ENCODE measurements around the gene NUP107.

Gene NUP107

GRCh38 chr12:68733661-68734071 is 46.9 kb downstream of the NUP107 start:
- H3K36me3 ChIP-seq (ENCODE audit: control insufficient read depth, insufficient read depth, low read length), result peaks cover 17% of the 10 kb centered on the region; the same call in 1 of the 2 replicates
- no peaks in the 10 kb centered on the region for H3K27me3 ChIP-seq (ENCODE audit: control insufficient read depth, insufficient read depth, low read length)
- no CpG with 5 or more reads among the region's 4 CpGs for WGBS (ENCODE audit: insufficient coverage, insufficient read length)
- H3K9me3 ChIP-seq (ENCODE audit: control insufficient read depth, insufficient read depth, low read length), result no peaks in the 10 kb centered on the region
- no peaks in the 10 kb centered on the region for H3K4me1 ChIP-seq (ENCODE audit: control insufficient read depth, insufficient read depth, low read length)
- H3K27ac ChIP-seq (ENCODE audit: low read length), result no peak overlapping the region
- no peak for DNase-seq (ENCODE audit: low read depth, low spot score)
- H3K4me3 ChIP-seq (ENCODE audit: low read length), result no peak overlapping the region

DNA sequence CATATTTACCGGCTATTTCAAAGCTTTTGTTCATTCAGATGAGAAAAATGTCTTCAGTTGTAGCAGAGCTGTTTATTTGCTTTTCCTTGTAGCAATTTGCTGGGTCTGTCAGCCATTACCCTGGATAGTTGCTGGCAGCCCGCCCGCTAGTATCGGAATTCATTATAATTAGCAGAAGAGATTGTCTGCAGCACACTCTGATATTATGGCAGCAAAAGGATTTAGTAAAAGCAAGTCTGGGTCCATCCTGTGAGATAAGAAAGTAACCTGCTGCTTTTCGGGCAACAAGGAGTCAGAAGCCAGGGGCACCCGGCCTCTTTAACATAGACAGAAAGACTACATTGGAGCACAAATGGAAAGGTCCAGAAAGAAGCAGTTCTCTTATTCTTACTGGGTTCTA is 53.1 kb downstream of the NUP107 start:
- no CpG with 5 or more reads among the region's 6 CpGs for WGBS (ENCODE audit: insufficient coverage, insufficient read length)
- H3K4me1 ChIP-seq (ENCODE audit: control insufficient read depth, insufficient read depth, low read length), result no peaks in the 10 kb centered on the region
- H3K4me3 ChIP-seq (ENCODE audit: low read length), result no peak overlapping the region
- peaks cover 3% of the 10 kb centered on the region; the same call in 1 of the 2 replicates for H3K36me3 ChIP-seq (ENCODE audit: control insufficient read depth, insufficient read depth, low read length)
- no peaks in the 10 kb centered on the region for H3K9me3 ChIP-seq (ENCODE audit: control insufficient read depth, insufficient read depth, low read length)
- H3K27ac ChIP-seq (ENCODE audit: low read length), result no peak overlapping the region
- no peak for DNase-seq (ENCODE audit: low read depth, low spot score)
- H3K27me3 ChIP-seq (ENCODE audit: control insufficient read depth, insufficient read depth, low read length), result no peaks in the 10 kb centered on the region

DNA sequence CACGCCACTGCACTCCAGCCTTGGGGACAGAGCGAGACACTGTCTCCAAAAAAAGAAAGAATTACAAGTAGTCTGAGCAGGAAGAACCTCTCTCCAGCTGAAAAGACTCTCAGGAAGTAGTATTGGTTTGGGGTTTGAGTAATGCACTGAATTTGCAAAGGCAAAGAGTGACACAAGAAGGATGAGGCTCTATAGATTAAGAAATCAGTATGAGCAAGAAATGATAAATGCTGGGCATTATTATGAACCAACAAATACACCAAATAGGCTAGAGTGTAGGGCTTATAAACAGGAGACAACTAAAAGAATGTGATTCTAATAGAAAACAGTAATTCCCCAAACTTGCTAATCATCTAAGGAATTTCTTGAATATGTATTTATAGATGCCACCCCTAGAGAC is 56.6 kb downstream of the NUP107 start:
- WGBS (ENCODE audit: insufficient coverage, insufficient read length), result no CpG with 5 or more reads among the region's 2 CpGs
- H3K9me3 ChIP-seq (ENCODE audit: control insufficient read depth, insufficient read depth, low read length), result no peaks in the 10 kb centered on the region
- H3K36me3 ChIP-seq (ENCODE audit: control insufficient read depth, insufficient read depth, low read length), result no peaks in the 10 kb centered on the region; the same call in 1 of the 2 replicates

GRCh38 chr12:68745376-68745903 is 58.7 kb downstream of the NUP107 start:
- Histone ChIP-seq H3K27me3 (ENCODE audit: control insufficient read depth, insufficient read depth, low read length) (no peaks in the 10 kb centered on the region), H3K36me3 (ENCODE audit: control insufficient read depth, insufficient read depth, low read length) (no peaks in the 10 kb centered on the region), H3K9me3 (ENCODE audit: control insufficient read depth, insufficient read depth, low read length) (no peaks in the 10 kb centered on the region), H3K27ac (ENCODE audit: low read length) (no peak overlapping the region), H3K4me3 (ENCODE audit: low read length) (no peak overlapping the region; the same call in 1 of the 2 replicates), H3K4me1 (ENCODE audit: control insufficient read depth, insufficient read depth, low read length) (no peaks in the 10 kb centered on the region)
- no CpG with 5 or more reads among the region's 9 CpGs for WGBS (ENCODE audit: insufficient coverage, insufficient read length)
- no peak for DNase-seq (ENCODE audit: low read depth, low spot score)

More for the DNA sequence above, 56.6 kb downstream of the NUP107 start:
- Histone ChIP-seq H3K27ac (ENCODE audit: low read length) (no peak overlapping the region), H3K4me3 (ENCODE audit: low read length) (no peak overlapping the region), H3K4me1 (ENCODE audit: control insufficient read depth, insufficient read depth, low read length) (no peaks in the 10 kb centered on the region), H3K27me3 (ENCODE audit: control insufficient read depth, insufficient read depth, low read length) (no peaks in the 10 kb centered on the region)
- no peak for DNase-seq (ENCODE audit: low read depth, low spot score)

DNA sequence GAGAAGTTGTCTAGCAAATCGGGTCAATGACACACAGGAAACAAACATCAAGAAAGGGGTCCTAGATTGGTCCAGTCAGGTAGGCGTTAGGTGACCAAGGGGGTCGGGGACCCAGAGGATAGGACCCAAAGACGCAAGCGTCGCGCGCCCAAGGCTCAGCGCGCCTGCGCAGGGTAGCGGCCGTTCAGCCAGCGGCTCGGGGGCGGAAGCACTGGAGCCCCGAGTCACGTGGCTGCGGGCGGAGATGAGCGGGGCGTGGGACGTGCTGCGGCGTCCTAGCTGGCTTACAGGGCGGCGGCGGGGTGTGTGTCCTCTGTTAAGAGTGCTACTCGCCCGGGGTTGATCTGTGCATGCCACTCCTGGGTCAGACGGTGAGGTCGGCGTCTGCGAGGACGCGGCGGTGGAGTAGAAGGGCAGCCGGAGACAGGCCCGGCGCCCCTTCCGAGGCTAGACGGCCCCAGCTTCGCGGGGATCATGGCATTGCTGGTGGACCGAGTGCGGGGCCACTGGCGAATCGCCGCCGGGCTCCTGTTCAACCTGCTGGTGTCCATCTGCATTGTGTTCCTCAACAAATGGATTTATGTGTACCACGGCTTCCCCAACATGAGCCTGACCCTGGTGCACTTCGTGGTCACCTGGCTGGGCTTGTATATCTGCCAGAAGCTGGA is 59.3 kb downstream of the NUP107 start, which contains the start of gene SLC35E3:
Gene SLC35E3 (plus strand): TSS at position 273 of the 668 bp plus-strand sequence. CDS start 202 bp downstream, at position 475.
- Histone ChIP-seq H3K27me3 (ENCODE audit: control insufficient read depth, insufficient read depth, low read length) (no peaks in the 10 kb centered on the region), H3K36me3 (ENCODE audit: control insufficient read depth, insufficient read depth, low read length) (no peaks in the 10 kb centered on the region), H3K4me3 (ENCODE audit: low read length) (peak within 1 kb of the TSS; percentile 81), H3K27ac (ENCODE audit: low read length) (no peak within 1 kb of the TSS), H3K4me1 (ENCODE audit: control insufficient read depth, insufficient read depth, low read length) (no peaks in the 10 kb centered on the region), H3K9me3 (ENCODE audit: control insufficient read depth, insufficient read depth, low read length) (no peaks in the 10 kb centered on the region)
- DNase-seq (ENCODE audit: low read depth, low spot score), result peak; percentile 87
- no CpG with 5 or more reads among the region's 52 CpGs for WGBS (ENCODE audit: insufficient coverage, insufficient read length)

DNA sequence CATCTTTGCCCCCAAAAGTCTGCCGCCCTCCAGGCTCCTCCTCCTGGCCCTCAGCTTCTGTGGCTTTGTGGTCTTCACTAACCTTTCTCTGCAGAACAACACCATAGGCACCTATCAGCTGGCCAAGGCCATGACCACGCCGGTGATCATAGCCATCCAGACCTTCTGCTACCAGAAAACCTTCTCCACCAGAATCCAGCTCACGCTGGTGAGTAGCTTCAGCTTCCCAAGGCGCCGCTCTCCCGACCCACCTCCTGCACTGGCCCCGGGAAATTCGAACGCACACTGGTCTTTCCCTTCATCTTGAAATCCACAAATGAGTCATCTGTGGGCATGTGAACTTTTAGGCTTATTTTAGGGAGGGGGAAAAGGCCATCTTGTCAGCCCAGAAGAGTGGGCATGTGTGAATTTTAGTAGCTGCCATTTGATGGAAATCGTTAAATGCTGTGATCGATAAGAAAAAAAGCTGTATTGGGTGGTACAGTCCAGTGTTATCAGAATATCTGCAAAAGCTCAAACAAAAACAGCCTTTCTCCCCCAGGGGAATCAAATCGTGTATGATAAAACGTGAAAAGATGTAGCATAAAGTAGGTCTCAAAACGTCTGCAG is 59.9 kb downstream of the NUP107 start:
- Histone ChIP-seq H3K4me1 (ENCODE audit: control insufficient read depth, insufficient read depth, low read length) (no peaks in the 10 kb centered on the region), H3K9me3 (ENCODE audit: control insufficient read depth, insufficient read depth, low read length) (no peaks in the 10 kb centered on the region), H3K27ac (ENCODE audit: low read length) (no peak overlapping the region), H3K36me3 (ENCODE audit: control insufficient read depth, insufficient read depth, low read length) (no peaks in the 10 kb centered on the region), H3K27me3 (ENCODE audit: control insufficient read depth, insufficient read depth, low read length) (no peaks in the 10 kb centered on the region), H3K4me3 (ENCODE audit: low read length) (peak overlapping the region; percentile 81; the same call in 1 of the 2 replicates)
- WGBS (ENCODE audit: insufficient coverage, insufficient read length), result no CpG with 5 or more reads among the region's 15 CpGs
- no peak for DNase-seq (ENCODE audit: low read depth, low spot score)

GRCh38 chr12:68749443-68749842 is 62.7 kb downstream of the NUP107 start:
- H3K9me3 ChIP-seq (ENCODE audit: control insufficient read depth, insufficient read depth, low read length), result no peaks in the 10 kb centered on the region
- no peak overlapping the region for H3K4me3 ChIP-seq (ENCODE audit: low read length)
- H3K27ac ChIP-seq (ENCODE audit: low read length), result no peak overlapping the region
- no CpG with 5 or more reads among the region's 3 CpGs for WGBS (ENCODE audit: insufficient coverage, insufficient read length)
- H3K36me3 ChIP-seq (ENCODE audit: control insufficient read depth, insufficient read depth, low read length), result peaks cover 2% of the 10 kb centered on the region; the same call in 1 of the 2 replicates
- H3K4me1 ChIP-seq (ENCODE audit: control insufficient read depth, insufficient read depth, low read length), result no peaks in the 10 kb centered on the region
- DNase-seq (ENCODE audit: low read depth, low spot score), result no peak
- H3K27me3 ChIP-seq (ENCODE audit: control insufficient read depth, insufficient read depth, low read length), result no peaks in the 10 kb centered on the region

DNA sequence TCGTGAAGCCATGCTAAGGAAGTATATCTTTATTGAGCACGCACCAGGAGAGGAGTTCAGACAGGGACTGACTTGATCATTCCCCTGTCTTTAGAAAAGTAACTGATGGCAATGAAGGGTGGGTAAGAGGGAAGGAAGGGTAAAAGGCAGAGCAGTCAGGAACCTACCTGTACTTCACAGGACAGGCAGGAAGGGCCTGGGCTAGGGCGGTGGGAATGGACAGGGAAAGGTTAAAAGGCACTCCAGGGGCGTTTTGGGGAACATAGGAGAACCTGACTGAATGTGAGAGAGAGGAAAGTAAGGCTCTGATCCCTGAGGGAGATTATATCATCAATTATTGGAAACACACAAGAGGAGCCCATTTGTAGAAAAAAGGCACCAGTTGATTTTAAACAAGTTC is 63.1 kb downstream of the NUP107 start:
- no peaks in the 10 kb centered on the region for H3K27me3 ChIP-seq (ENCODE audit: control insufficient read depth, insufficient read depth, low read length)
- DNase-seq (ENCODE audit: low read depth, low spot score), result no peak
- no peaks in the 10 kb centered on the region for H3K9me3 ChIP-seq (ENCODE audit: control insufficient read depth, insufficient read depth, low read length)
- H3K4me1 ChIP-seq (ENCODE audit: control insufficient read depth, insufficient read depth, low read length), result no peaks in the 10 kb centered on the region
- peaks cover 2% of the 10 kb centered on the region; the same call in 1 of the 2 replicates for H3K36me3 ChIP-seq (ENCODE audit: control insufficient read depth, insufficient read depth, low read length)
- WGBS (ENCODE audit: insufficient coverage, insufficient read length), result no CpG with 5 or more reads among the region's 4 CpGs
- no peak overlapping the region for H3K4me3 ChIP-seq (ENCODE audit: low read length)
- H3K27ac ChIP-seq (ENCODE audit: low read length), result no peak overlapping the region

DNA sequence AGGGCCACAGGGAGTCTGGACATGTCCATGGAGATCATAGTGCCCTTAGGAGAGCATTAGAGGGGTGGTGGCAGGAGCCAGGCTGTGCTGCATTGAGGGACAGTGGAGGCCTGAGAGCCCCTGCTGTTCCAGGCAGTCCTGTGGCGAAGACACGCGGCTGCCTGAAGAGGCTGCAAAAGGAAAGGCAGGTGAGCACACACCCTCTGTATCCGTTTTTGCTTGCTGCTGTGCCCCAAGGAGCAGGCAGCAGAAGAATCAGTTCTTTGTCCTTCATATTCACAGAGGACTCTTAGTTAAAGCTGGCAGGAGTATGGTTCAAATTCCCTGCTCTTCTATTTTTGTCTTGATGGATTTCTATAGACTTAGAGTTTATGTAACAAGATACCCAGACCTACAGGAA is 63.7 kb downstream of the NUP107 start:
- no peak for DNase-seq (ENCODE audit: low read depth, low spot score)
- Histone ChIP-seq H3K4me1 (ENCODE audit: control insufficient read depth, insufficient read depth, low read length) (no peaks in the 10 kb centered on the region), H3K4me3 (ENCODE audit: low read length) (no peak overlapping the region), H3K36me3 (ENCODE audit: control insufficient read depth, insufficient read depth, low read length) (peaks cover 2% of the 10 kb centered on the region; the same call in 1 of the 2 replicates), H3K27ac (ENCODE audit: low read length) (no peak overlapping the region), H3K9me3 (ENCODE audit: control insufficient read depth, insufficient read depth, low read length) (no peaks in the 10 kb centered on the region), H3K27me3 (ENCODE audit: control insufficient read depth, insufficient read depth, low read length) (no peaks in the 10 kb centered on the region)
- WGBS (ENCODE audit: insufficient coverage, insufficient read length), result no CpG with 5 or more reads among the region's 4 CpGs

- no peaks in the 10 kb centered on the region for H3K9me3 ChIP-seq (ENCODE audit: control insufficient read depth, insufficient read depth, low read length)
- H3K36me3 ChIP-seq (ENCODE audit: control insufficient read depth, insufficient read depth, low read length), result peaks cover 2% of the 10 kb centered on the region; the same call in 1 of the 2 replicates
- no CpG with 5 or more reads among the region's 4 CpGs for WGBS (ENCODE audit: insufficient coverage, insufficient read length)
- H3K27me3 ChIP-seq (ENCODE audit: control insufficient read depth, insufficient read depth, low read length), result no peaks in the 10 kb centered on the region
- no peak for DNase-seq (ENCODE audit: low read depth, low spot score)
- no peak overlapping the region for H3K27ac ChIP-seq (ENCODE audit: low read length)
- no peak overlapping the region for H3K4me3 ChIP-seq (ENCODE audit: low read length)
- no peaks in the 10 kb centered on the region for H3K4me1 ChIP-seq (ENCODE audit: control insufficient read depth, insufficient read depth, low read length)
Measured at GRCh38 chr12:68755536-68756243, 68.9 kb downstream of the NUP107 start.

All from iPS DF 6.9 (cell line).